K562 (cell line): Measurements from ENCODE around the gene SLC6A7. TPM values are rescaled to one million over a fixed set of nuclear protein-coding genes. Genes with fewer than 3 reads are reported as not detected.

ENCODE experiments used
- ATF6 ChIP-seq: sonication (generic); formaldehyde crosslinking; IDR thresholded peaks from 2 replicates; pipeline ENCODE4 v1.4.0; 2020; ENCODE audit warnings: mild to moderate bottlenecking, missing genetic modification reagents
- BDP1 ChIP-seq: IDR thresholded peaks from 3 replicates; pipeline ENCODE4 v1.6.1; 2011; ENCODE audit not compliant: insufficient read length, insufficient read depth
- CREBBP ChIP-seq: IDR thresholded peaks from one replicate; pipeline ENCODE4 v1.6.1; 2012; ENCODE audit warnings: low read depth, mild to moderate bottlenecking, control low read depth, inconsistent platforms, low read length
- EHMT2 ChIP-seq: fragments of 450-650 bp; IDR thresholded peaks from 2 replicates; pipeline ENCODE4 v1.6.1; 2018; ENCODE audit warnings: antibody characterized with exemption
- ELF1 ChIP-seq: fragments of 200-800 bp; sonication (Bioruptor generic); IDR thresholded peaks from 2 replicates; pipeline ENCODE4 v1.6.1; 2016; ENCODE audit warnings: missing genetic modification characterization, missing compliant biosample characterization
- ERF ChIP-seq: fragments of 450-650 bp; formaldehyde crosslinking; IDR thresholded peaks from 2 replicates; pipeline ENCODE4 v1.4.0; 2020; ENCODE audit warnings: mild to moderate bottlenecking, mixed read lengths
- FOS ChIP-seq: IDR thresholded peaks from 3 replicates; pipeline ENCODE4 v1.6.1; 2011; ENCODE audit not compliant: insufficient read length; ENCODE audit errors: extremely low read depth
- L3MBTL2 ChIP-seq: fragments of 450-650 bp; IDR thresholded peaks from 2 replicates; pipeline ENCODE4 v1.6.1; 2016; ENCODE audit warnings: mild to moderate bottlenecking, moderate library complexity
- MEF2D ChIP-seq: conservative IDR thresholded peaks from 2 replicates; pipeline ENCODE4 v1.6.1; 2016; ENCODE audit warnings: low read depth, missing genetic modification characterization, missing compliant biosample characterization
- NFE2 ChIP-seq: IDR thresholded peaks from 2 replicates; pipeline ENCODE4 v1.6.1; 2014; ENCODE audit warnings: antibody characterized with exemption, low read depth
- NRF1 ChIP-seq, 2 experiments: fragments of 450-650 bp; IDR thresholded peaks in 1 of 2; conservative IDR thresholded peaks in 1 of 2; 2 replicates each; pipeline ENCODE4 v1.6.1; 2014; ENCODE audit warnings: mild to moderate bottlenecking in 2 of 2
- POLR2H ChIP-seq: IDR thresholded peaks from 2 replicates; pipeline ENCODE4 v1.6.1; 2016; ENCODE audit warnings: missing genetic modification characterization, low read depth, mild to moderate bottlenecking, control low read depth, missing compliant biosample characterization, moderate library complexity
- RB1 ChIP-seq: fragments of 450-650 bp; IDR thresholded peaks from 2 replicates; pipeline ENCODE4 v1.6.1; 2017; ENCODE audit warnings: low read depth, mild to moderate bottlenecking
- RUNX1 ChIP-seq: sonication (generic); IDR thresholded peaks from 2 replicates; pipeline ENCODE4 v1.6.1; 2016; ENCODE audit warnings: antibody characterized with exemption, low read depth
- SPI1 ChIP-seq: IDR thresholded peaks from 2 replicates; pipeline ENCODE4 v1.6.1; 2011; ENCODE audit warnings: low read depth, low read length, control low read depth, borderline replicate concordance
- TAF1 ChIP-seq: IDR thresholded peaks from 2 replicates; pipeline ENCODE4 v1.6.1; 2011; ENCODE audit warnings: mild to moderate bottlenecking, low read length, moderate library complexity; ENCODE audit not compliant: insufficient read depth, control insufficient read depth, severe bottlenecking; ENCODE audit errors: extremely low read depth
- XRCC4 ChIP-seq: IDR thresholded peaks from one replicate; pipeline ENCODE4 v1.6.1; 2011; ENCODE audit not compliant: insufficient read depth, insufficient read length; ENCODE audit errors: extremely low read depth
- ZFP30 ChIP-seq: fragments of 250-450 bp; sonication (Bioruptor Pico); IDR thresholded peaks from 2 replicates; pipeline ENCODE4 v1.8.0; 2022; ENCODE audit warnings: moderate library complexity, mild to moderate bottlenecking, inconsistent platforms, borderline replicate concordance
- ZNF175 ChIP-seq: fragments of 200-800 bp; sonication (Bioruptor generic); IDR thresholded peaks from 2 replicates; pipeline ENCODE4 v1.6.1; 2016; ENCODE audit warnings: low read depth, mild to moderate bottlenecking, missing genetic modification characterization, missing compliant biosample characterization
- ZNF239 ChIP-seq: fragments of 250-450 bp; sonication (Bioruptor Pico); IDR thresholded peaks from 2 replicates; pipeline ENCODE4 v1.4.0; 2020; ENCODE audit warnings: mild to moderate bottlenecking
- ZNF764 ChIP-seq: fragments of 250-450 bp; sonication (Bioruptor Pico); IDR thresholded peaks from 2 replicates; pipeline ENCODE4 v1.4.0; 2020; ENCODE audit warnings: low read depth, mild to moderate bottlenecking, moderate library complexity
- polyA plus RNA-seq, 8 experiments: library from polyadenylated mRNA; depleted of rRNA in 4 of 8; stranded (reverse) in 5 of 8; unstranded in 3 of 8; fragments of >200 nt; fragmentation: Nextera tagmentation in 2 of 8; fragmentation: Illumina TruSeq in 1 of 8; extraction: Ambion mirVana in 2 of 8; extraction: Trizol in 1 of 8; gene quantifications; 2 replicates each; pipeline versions ENCODE4 v1.2.1 to v1.2.3, GENCODE V29; 2011 to 2014; ENCODE audit warnings: inconsistent platforms in 1 of 8, missing spikeins in 1 of 8
- total RNA-seq, 7 experiments: library from RNA; depleted of rRNA in 6 of 7; stranded (reverse); fragments of >200 nt in 6 of 7; fragmentation: Illumina TruSeq in 2 of 7; extraction: Trizol in 2 of 7; gene quantifications; 2 replicates each; pipeline versions ENCODE4 v1.2.1 to v1.2.3, GENCODE V29; 2011 to 2021; ENCODE audit warnings: low replicate concordance in 1 of 7
- TF ChIP-seq, protein P1 (sequence below), 2 experiments: fragments of 450-650 bp; IDR thresholded peaks; 2 replicates each; pipeline ENCODE4 v1.6.1; 2018; ENCODE audit warnings: mild to moderate bottlenecking in 2 of 2, low read depth in 1 of 2; ENCODE audit not compliant: partially characterized antibody in 2 of 2
- TF ChIP-seq, protein P2 (sequence below): fragments of 450-650 bp; conservative IDR thresholded peaks from 2 replicates; pipeline ENCODE4 v1.6.1; 2016; ENCODE audit warnings: missing genetic modification characterization, low read depth, mild to moderate bottlenecking, control low read depth, missing compliant biosample characterization

SLC6A7 gene
- total and polyA plus RNA-seq, 9 of the 15 experiments (the other 6 are each of a cell fraction or from before 2014, with no cell fraction given): not detected

DNA sequence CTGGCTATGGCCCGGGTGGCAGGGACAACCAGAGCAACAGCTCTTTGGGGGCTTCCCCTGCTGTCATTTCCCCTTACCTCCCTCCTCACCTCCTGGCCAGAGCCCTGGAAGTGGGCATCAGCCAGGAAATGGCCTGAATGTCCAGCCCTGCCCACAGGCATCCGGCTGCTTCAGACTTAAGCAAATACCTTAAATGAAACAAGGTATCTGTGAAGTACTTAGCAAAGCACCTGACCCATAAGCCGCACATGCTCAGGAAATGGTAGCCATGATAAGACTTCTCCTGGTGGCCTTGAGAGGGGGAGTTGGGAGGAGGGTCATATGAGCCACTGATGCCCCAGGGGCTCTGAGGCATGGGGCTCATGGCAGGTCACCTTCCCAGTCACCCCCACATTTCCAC, 55.9 kb downstream of the SLC6A7 start (continued):
- TF ChIP-seq, protein P1, sequence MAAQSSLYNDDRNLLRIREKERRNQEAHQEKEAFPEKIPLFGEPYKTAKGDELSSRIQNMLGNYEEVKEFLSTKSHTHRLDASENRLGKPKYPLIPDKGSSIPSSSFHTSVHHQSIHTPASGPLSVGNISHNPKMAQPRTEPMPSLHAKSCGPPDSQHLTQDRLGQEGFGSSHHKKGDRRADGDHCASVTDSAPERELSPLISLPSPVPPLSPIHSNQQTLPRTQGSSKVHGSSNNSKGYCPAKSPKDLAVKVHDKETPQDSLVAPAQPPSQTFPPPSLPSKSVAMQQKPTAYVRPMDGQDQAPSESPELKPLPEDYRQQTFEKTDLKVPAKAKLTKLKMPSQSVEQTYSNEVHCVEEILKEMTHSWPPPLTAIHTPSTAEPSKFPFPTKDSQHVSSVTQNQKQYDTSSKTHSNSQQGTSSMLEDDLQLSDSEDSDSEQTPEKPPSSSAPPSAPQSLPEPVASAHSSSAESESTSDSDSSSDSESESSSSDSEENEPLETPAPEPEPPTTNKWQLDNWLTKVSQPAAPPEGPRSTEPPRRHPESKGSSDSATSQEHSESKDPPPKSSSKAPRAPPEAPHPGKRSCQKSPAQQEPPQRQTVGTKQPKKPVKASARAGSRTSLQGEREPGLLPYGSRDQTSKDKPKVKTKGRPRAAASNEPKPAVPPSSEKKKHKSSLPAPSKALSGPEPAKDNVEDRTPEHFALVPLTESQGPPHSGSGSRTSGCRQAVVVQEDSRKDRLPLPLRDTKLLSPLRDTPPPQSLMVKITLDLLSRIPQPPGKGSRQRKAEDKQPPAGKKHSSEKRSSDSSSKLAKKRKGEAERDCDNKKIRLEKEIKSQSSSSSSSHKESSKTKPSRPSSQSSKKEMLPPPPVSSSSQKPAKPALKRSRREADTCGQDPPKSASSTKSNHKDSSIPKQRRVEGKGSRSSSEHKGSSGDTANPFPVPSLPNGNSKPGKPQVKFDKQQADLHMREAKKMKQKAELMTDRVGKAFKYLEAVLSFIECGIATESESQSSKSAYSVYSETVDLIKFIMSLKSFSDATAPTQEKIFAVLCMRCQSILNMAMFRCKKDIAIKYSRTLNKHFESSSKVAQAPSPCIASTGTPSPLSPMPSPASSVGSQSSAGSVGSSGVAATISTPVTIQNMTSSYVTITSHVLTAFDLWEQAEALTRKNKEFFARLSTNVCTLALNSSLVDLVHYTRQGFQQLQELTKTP (IDR thresholded peaks at IDR 0.05; ENCODE audit: low read depth in 1 of 2, partially characterized antibody in 2 of 2): no peak
- no peak for TF ChIP-seq TAF1
- TF ChIP-seq, protein P2, sequence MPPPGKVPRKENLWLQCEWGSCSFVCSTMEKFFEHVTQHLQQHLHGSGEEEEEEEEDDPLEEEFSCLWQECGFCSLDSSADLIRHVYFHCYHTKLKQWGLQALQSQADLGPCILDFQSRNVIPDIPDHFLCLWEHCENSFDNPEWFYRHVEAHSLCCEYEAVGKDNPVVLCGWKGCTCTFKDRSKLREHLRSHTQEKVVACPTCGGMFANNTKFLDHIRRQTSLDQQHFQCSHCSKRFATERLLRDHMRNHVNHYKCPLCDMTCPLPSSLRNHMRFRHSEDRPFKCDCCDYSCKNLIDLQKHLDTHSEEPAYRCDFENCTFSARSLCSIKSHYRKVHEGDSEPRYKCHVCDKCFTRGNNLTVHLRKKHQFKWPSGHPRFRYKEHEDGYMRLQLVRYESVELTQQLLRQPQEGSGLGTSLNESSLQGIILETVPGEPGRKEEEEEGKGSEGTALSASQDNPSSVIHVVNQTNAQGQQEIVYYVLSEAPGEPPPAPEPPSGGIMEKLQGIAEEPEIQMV (tag): no peak
- no peak for TF ChIP-seq RUNX1
- no peak for TF ChIP-seq RB1
- TF ChIP-seq XRCC4: no peak
- 0 out of 2 replicates have a peak, but pooled peaks have one; percentile 7 for TF ChIP-seq ZNF175 (CRISPR knock-in tag)
- peak; percentile 52 to 61; a peak in 3 of 4 replicates for TF ChIP-seq NRF1 (conservative IDR thresholded peaks at IDR 0.05 in 1 of 2, IDR thresholded peaks at IDR 0.05 in 1 of 2)
- TF ChIP-seq ZFP30: no peak
- TF ChIP-seq ATF6: no peak
- TF ChIP-seq ZNF764 (CRISPR knock-in tag): no peak
- TF ChIP-seq L3MBTL2: no peak; the same call in 1 of the 2 replicates
- TF ChIP-seq BDP1: no peak
- no peak for TF ChIP-seq ELF1
- no peak for TF ChIP-seq NFE2
- 0 out of 2 replicates have a peak, but pooled peaks have one; percentile 12 for TF ChIP-seq MEF2D (tag)
- no peak for TF ChIP-seq POLR2H (tag)
- 0 out of 2 replicates have a peak, but pooled peaks have one; percentile 7 for TF ChIP-seq ERF
- TF ChIP-seq EHMT2: no peak
- TF ChIP-seq FOS: no peak
- no peak for TF ChIP-seq SPI1
- TF ChIP-seq CREBBP: no peak
- TF ChIP-seq ZNF239 (CRISPR knock-in tag): no peak
